ENCODE data around the gene SAMD4A.

The SAMD4A gene

DNA sequence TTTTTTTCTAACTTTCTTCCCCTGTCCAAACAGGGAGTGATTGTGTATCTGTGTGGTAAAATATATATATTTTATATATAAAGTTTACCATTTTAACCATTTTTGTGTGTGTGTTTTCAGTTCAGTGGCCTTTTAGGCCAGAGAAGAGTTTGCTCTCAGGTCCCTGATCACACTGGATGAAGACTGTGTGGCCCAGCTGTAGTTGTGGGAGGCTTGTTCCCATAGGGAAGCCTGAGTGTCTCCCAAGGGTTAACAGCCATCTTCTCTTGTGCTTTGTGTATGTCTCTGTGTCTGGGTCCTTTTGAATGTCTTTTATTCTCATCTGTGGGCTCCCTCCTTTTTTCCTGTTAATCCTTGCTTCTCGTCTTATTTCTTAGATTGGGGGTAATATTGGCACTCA, 33.8 kb upstream of the SAMD4A start:
- ChIA-PET POLR2A (interaction anchor here (1.4 kb wide), 1 partner anchor 33 kb away, joined by 4 read pairs; no protein-coding TSS in a partner anchor), CTCF (no interaction called here)
- TF ChIP-seq CTBP1 (IDR thresholded peaks at IDR 0.05; ENCODE audit: borderline replicate concordance) (no peak), ARNT (IDR thresholded peaks at IDR 0.05) (no peak), SUZ12 (IDR thresholded peaks at IDR 0.05) (no peak), FOXM1 (IDR thresholded peaks at IDR 0.05; ENCODE audit: borderline replicate concordance) (no peak), TARDBP (IDR thresholded peaks at IDR 0.05) (no peak), NFRKB (IDR thresholded peaks at IDR 0.05) (no peak)
- no peak for DNase-seq (ENCODE audit: extremely low spot score)

DNA sequence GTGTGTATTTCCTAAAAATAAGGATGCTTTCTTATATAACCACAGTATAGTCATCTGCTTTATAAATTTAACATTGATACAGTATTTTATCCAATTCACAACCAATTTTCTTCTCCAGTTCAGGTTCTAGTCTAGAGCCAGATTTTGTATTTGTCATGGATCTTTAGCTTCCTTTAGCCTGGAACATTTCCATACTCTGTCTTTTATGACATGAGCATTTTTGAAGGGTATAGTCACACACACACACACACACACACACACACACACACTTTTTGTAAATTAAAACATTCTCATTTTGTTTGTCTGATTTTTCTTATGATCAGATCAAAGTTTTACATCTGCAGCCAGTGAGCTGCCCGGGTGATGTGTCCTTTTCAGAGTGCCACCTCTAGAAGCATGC, 31.8 kb upstream of the SAMD4A start:
- no peak for DNase-seq (ENCODE audit: extremely low spot score)
- ChIA-PET CTCF (interaction anchor here (0.6 kb wide), 1 partner anchor 28 kb away, joined by 4 read pairs; no protein-coding TSS in a partner anchor), POLR2A (no interaction called here)
- no peak for TF ChIP-seq SUZ12 (IDR thresholded peaks at IDR 0.05)
- TF ChIP-seq HDGF (IDR thresholded peaks at IDR 0.05; ENCODE audit: borderline replicate concordance) = no peak
- no peak for TF ChIP-seq FOXK2 (IDR thresholded peaks at IDR 0.05)
- TF ChIP-seq SP1 (IDR thresholded peaks at IDR 0.05) = no peak
- TF ChIP-seq, protein P1, sequence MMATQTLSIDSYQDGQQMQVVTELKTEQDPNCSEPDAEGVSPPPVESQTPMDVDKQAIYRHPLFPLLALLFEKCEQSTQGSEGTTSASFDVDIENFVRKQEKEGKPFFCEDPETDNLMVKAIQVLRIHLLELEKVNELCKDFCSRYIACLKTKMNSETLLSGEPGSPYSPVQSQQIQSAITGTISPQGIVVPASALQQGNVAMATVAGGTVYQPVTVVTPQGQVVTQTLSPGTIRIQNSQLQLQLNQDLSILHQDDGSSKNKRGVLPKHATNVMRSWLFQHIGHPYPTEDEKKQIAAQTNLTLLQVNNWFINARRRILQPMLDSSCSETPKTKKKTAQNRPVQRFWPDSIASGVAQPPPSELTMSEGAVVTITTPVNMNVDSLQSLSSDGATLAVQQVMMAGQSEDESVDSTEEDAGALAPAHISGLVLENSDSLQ (IDR thresholded peaks at IDR 0.05) = no peak
- TF ChIP-seq BHLHE40 (IDR thresholded peaks at IDR 0.05; ENCODE audit: borderline replicate concordance) = no peak
- TF ChIP-seq ARNT (IDR thresholded peaks at IDR 0.05) = no peak
- TF ChIP-seq CTBP1 (IDR thresholded peaks at IDR 0.05; ENCODE audit: borderline replicate concordance) = no peak
- TF ChIP-seq ELF4 (IDR thresholded peaks at IDR 0.05) = no peak
- TF ChIP-seq FOXM1 (IDR thresholded peaks at IDR 0.05; ENCODE audit: borderline replicate concordance) = no peak
- no peak for TF ChIP-seq FOXA1 (IDR thresholded peaks at IDR 0.05)
- no peak for TF ChIP-seq NFRKB (IDR thresholded peaks at IDR 0.05)
- no peak for TF ChIP-seq TARDBP (IDR thresholded peaks at IDR 0.05)
- TF ChIP-seq LEF1 (IDR thresholded peaks at IDR 0.05; ENCODE audit: borderline replicate concordance) = no peak
- TF ChIP-seq ZNF384 (IDR thresholded peaks at IDR 0.05) = no peak
- TF ChIP-seq L3MBTL2 (conservative IDR thresholded peaks at IDR 0.05) = no peak

DNA sequence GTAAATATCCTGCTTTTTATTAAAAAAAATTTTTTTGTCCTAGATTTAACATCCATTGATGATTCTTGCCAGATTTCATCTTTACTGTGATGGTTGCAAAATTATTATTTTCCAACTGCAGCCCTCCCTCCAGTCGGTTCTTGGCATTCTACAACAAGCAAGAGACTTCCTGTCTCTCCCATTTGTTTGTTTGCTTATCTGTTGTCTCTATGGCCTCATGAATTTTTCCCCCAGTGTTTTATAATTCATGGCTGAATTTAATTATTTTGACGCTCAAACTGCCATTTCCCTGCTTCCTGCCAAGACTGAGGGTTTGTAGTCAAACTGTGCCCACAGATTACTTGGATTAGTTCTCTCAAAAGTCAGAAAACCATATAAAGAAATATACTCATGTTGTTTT, 31.3 kb upstream of the SAMD4A start:
- CTCF ChIA-PET = no interaction called here
- DNase-seq (ENCODE audit: extremely low spot score) = no peak
- POLR2A ChIA-PET = no interaction called here
- TF ChIP-seq FOXK2 (IDR thresholded peaks at IDR 0.05) (no peak), FOXM1 (IDR thresholded peaks at IDR 0.05; ENCODE audit: borderline replicate concordance) (no peak), LEF1 (IDR thresholded peaks at IDR 0.05; ENCODE audit: borderline replicate concordance) (no peak), L3MBTL2 (conservative IDR thresholded peaks at IDR 0.05) (no peak), FOXA1 (IDR thresholded peaks at IDR 0.05) (no peak), HDGF (IDR thresholded peaks at IDR 0.05; ENCODE audit: borderline replicate concordance) (no peak), CTBP1 (IDR thresholded peaks at IDR 0.05; ENCODE audit: borderline replicate concordance) (no peak), SP1 (IDR thresholded peaks at IDR 0.05) (no peak), ELF4 (IDR thresholded peaks at IDR 0.05) (no peak)

DNA sequence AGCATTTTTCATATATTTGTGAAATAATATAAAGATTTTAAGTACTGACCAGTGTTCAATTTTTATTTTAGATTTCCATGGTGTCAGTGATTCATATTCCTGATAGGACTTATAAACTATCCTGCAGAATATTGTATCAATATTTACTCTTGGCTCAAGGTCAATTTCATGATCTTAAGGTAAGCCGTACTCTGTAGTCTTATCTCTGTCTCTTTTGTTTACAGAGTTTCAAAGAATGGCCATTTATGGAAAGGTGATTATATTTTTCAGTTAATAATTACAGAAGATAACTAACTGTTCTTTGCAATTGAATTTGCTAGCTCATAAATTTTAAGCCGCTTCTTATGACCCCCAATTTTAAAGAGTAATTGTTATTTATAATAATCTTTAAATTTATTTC, 29.3 kb upstream of the SAMD4A start:
- TF ChIP-seq SUZ12 (IDR thresholded peaks at IDR 0.05) (no peak), ELF4 (IDR thresholded peaks at IDR 0.05) (no peak), FOXK2 (IDR thresholded peaks at IDR 0.05) (no peak), HDGF (IDR thresholded peaks at IDR 0.05; ENCODE audit: borderline replicate concordance) (no peak), TARDBP (IDR thresholded peaks at IDR 0.05) (no peak), ARNT (IDR thresholded peaks at IDR 0.05) (no peak), L3MBTL2 (conservative IDR thresholded peaks at IDR 0.05) (no peak), FOXM1 (IDR thresholded peaks at IDR 0.05; ENCODE audit: borderline replicate concordance) (no peak), SP1 (IDR thresholded peaks at IDR 0.05) (no peak), BHLHE40 (IDR thresholded peaks at IDR 0.05; ENCODE audit: borderline replicate concordance) (no peak)
- TF ChIP-seq, protein P1 (IDR thresholded peaks at IDR 0.05) = no peak
- ChIA-PET POLR2A (no interaction called here), CTCF (no interaction called here)
- DNase-seq (ENCODE audit: extremely low spot score) = no peak

DNA sequence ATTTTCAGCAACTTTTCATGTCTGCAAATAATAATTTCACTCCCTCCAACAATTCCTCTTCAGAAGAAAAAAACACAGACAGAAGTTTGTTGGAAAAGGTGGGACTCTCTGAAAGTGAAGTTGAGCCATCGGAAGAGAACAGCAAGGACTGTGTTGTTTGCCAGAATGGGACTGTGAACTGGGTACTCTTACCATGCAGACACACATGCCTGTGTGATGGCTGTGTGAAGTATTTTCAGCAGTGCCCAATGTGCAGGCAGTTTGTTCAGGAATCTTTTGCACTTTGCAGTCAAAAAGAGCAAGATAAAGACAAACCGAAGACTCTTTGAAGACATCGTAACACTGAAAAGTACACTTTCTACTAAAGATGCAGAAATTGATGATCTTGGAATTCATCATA, 28.9 kb upstream of the SAMD4A start:
- no peak for TF ChIP-seq CTBP1 (IDR thresholded peaks at IDR 0.05; ENCODE audit: borderline replicate concordance)
- TF ChIP-seq FOXK2 (IDR thresholded peaks at IDR 0.05) = no peak
- CTCF ChIA-PET = no interaction called here
- POLR2A ChIA-PET = no interaction called here
- DNase-seq (ENCODE audit: extremely low spot score) = no peak

DNA sequence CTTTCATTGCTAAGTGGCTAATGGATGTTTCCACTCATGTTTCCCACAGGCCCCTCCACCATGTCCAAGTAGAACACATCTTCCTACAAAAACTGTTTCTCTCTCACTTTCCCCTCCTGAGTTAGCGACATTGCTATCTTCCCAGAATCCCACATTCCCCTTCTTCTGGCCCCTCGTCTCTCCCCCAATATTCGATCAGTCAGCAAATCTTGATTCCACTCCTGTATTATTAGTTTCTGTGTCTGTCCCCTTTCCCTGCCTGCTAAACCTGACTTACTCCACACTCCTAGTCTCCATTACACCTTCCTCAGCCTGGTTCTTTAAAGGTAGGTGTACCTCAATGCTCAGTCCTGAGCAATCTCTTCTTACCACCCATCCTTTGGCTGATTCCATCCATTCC, 19.3 kb upstream of the SAMD4A start:
- no peak for DNase-seq (ENCODE audit: extremely low spot score)
- CTCF ChIA-PET = no interaction called here
- TF ChIP-seq HDGF (IDR thresholded peaks at IDR 0.05; ENCODE audit: borderline replicate concordance) (no peak), ZNF384 (IDR thresholded peaks at IDR 0.05) (no peak), BHLHE40 (IDR thresholded peaks at IDR 0.05; ENCODE audit: borderline replicate concordance) (no peak), FOXM1 (IDR thresholded peaks at IDR 0.05; ENCODE audit: borderline replicate concordance) (no peak), SP1 (IDR thresholded peaks at IDR 0.05) (no peak), ARNT (IDR thresholded peaks at IDR 0.05) (no peak), FOXK2 (IDR thresholded peaks at IDR 0.05) (no peak), CTBP1 (IDR thresholded peaks at IDR 0.05; ENCODE audit: borderline replicate concordance) (no peak), ELF4 (IDR thresholded peaks at IDR 0.05) (no peak)
- POLR2A ChIA-PET = no interaction called here

DNA sequence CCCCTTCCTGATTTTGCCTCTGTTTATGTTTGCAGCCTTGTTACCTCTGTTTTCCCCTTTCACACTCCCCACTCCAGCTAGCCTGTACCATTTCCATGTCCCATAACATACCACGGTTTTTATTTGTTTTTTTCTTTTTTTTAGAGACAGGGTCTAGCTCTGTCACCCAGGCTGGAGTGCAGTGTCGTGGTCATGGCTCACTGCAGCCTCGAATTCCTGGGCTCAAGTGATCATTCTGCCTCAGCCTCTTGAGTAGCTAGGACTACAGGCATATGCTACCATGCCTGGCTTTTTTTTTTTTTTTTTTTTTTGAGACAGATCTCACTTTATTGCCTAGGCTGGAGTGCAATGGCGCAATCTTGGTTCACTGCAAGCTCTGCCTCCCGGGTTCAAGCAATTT, 18.4 kb upstream of the SAMD4A start:
- POLR2A ChIA-PET = interaction anchor here (0.5 kb wide), 1 partner anchor 80 kb away, joined by 3 read pairs; no protein-coding TSS in a partner anchor
- DNase-seq (ENCODE audit: extremely low spot score) = no peak
- CTCF ChIA-PET = no interaction called here
- TF ChIP-seq FOXK2 (IDR thresholded peaks at IDR 0.05) (no peak), SP1 (IDR thresholded peaks at IDR 0.05) (no peak), LEF1 (IDR thresholded peaks at IDR 0.05; ENCODE audit: borderline replicate concordance) (no peak), TARDBP (IDR thresholded peaks at IDR 0.05) (no peak), ZNF384 (IDR thresholded peaks at IDR 0.05) (no peak), CTBP1 (IDR thresholded peaks at IDR 0.05; ENCODE audit: borderline replicate concordance) (no peak), FOXA1 (IDR thresholded peaks at IDR 0.05) (no peak), SUZ12 (IDR thresholded peaks at IDR 0.05) (no peak), NFRKB (IDR thresholded peaks at IDR 0.05) (no peak), ELF4 (IDR thresholded peaks at IDR 0.05) (no peak), FOXM1 (IDR thresholded peaks at IDR 0.05; ENCODE audit: borderline replicate concordance) (no peak), L3MBTL2 (conservative IDR thresholded peaks at IDR 0.05) (no peak)
- TF ChIP-seq, protein P1 (IDR thresholded peaks at IDR 0.05) = no peak

All from HEK293T (cell line).